OCI-LY7 (cell line): ENCODE measurements around the gene ADGRL2. TPM values are rescaled to one million over a fixed set of nuclear protein-coding genes. Genes with fewer than 3 reads are reported as not detected.

Experiments
- BruUV-seq: library from RNA; stranded (reverse); fragments of 400-500 nt; replicated peaks from 2 replicates; lab custom pipeline; 2021; lab: Mats Ljungman, UMichigan
- CTCF ChIA-PET: fragments of 300-600 bp; sonication (Branson Sonifier 250); formaldehyde crosslinking; loops from one replicate; lab custom pipeline; 2022; ENCODE audit warnings: antibody characterized with exemption; ENCODE audit not compliant: unreplicated experiment; lab: Charles Lee
- POLR2A ChIA-PET: fragments of 300-600 bp; sonication (Branson Sonifier 250); formaldehyde crosslinking; loops from one replicate; lab custom pipeline; 2022; ENCODE audit warnings: antibody characterized with exemption; lab: Charles Lee
- DNase-seq: peaks from one replicate; pipeline ENCODE4 v3.0.0-alpha.2; 2015; ENCODE audit warnings: low spot score
- H2AFZ ChIP-seq: fragments of 200-600 bp; sonication (generic), shearing (Covaris generic); 2 replicates; pipeline ENCODE4 v1.6.1; 2014; ENCODE audit warnings: mild to moderate bottlenecking, antibody characterized with exemption, low read length, moderate library complexity
- H3K27ac ChIP-seq: fragments of 200-600 bp; sonication (generic); 2 replicates; pipeline ENCODE4 v1.5.1; 2014; ENCODE audit warnings: mixed run types, low read depth, mild to moderate bottlenecking, moderate library complexity, low read length, inconsistent platforms; ENCODE audit not compliant: poor library complexity, severe bottlenecking
- H3K36me3 ChIP-seq: fragments of 200-600 bp; sonication (generic); 2 replicates; pipeline ENCODE4 v1.6.1; 2014; ENCODE audit warnings: mild to moderate bottlenecking, antibody characterized with exemption, low read length, moderate library complexity, mixed read lengths; ENCODE audit not compliant: insufficient read depth
- H3K4me1 ChIP-seq: fragments of 200-600 bp; sonication (generic); 2 replicates; pipeline ENCODE4 v1.5.1; 2014; ENCODE audit warnings: mild to moderate bottlenecking, low read length; ENCODE audit not compliant: insufficient read depth, poor library complexity, severe bottlenecking
- H3K4me2 ChIP-seq: fragments of 200-600 bp; sonication (generic); 2 replicates; pipeline ENCODE4 v1.6.1; 2014; ENCODE audit warnings: mild to moderate bottlenecking, low read length
- H3K4me3 ChIP-seq: fragments of 200-600 bp; sonication (generic); 2 replicates; pipeline ENCODE4 v1.5.1; 2014; ENCODE audit warnings: mild to moderate bottlenecking, low read depth, low read length; ENCODE audit not compliant: poor library complexity, severe bottlenecking
- H3K79me2 ChIP-seq: fragments of 200-600 bp; sonication (generic); 2 replicates; pipeline ENCODE4 v1.6.1; 2016; ENCODE audit warnings: low read depth, mild to moderate bottlenecking, low read length, moderate library complexity, mixed read lengths; ENCODE audit not compliant: insufficient read depth
- H3K9me2 ChIP-seq: fragments of 200-600 bp; sonication (generic); 2 replicates; pipeline ENCODE4 v1.6.1; 2016; ENCODE audit warnings: mild to moderate bottlenecking, low read length, mixed read lengths; ENCODE audit not compliant: insufficient read depth
- H3K9me3 ChIP-seq: fragments of 200-600 bp; sonication (generic); 2 replicates; pipeline ENCODE4 v1.6.1; 2014; ENCODE audit warnings: mild to moderate bottlenecking, mixed run types, low read length, mixed read lengths
- H4K20me1 ChIP-seq: fragments of 200-600 bp; sonication (generic); 2 replicates; pipeline ENCODE4 v1.6.1; 2014; ENCODE audit warnings: mild to moderate bottlenecking, antibody characterized with exemption, low read length, moderate library complexity, mixed read lengths; ENCODE audit not compliant: insufficient read depth
- EZH2phosphoT487 ChIP-seq: fragments of 200-600 bp; sonication (generic); IDR thresholded peaks from 2 replicates; pipeline ENCODE4 v1.6.1; 2018; ENCODE audit warnings: low read depth, borderline replicate concordance, mild to moderate bottlenecking, mixed run types, antibody characterized with exemption, low read length, moderate library complexity, mixed read lengths
- intact Hi-C: fragments of 100-400 bp; cut with micrococcal nuclease; formaldehyde crosslinking; loops from one replicate; pipeline ENCODE4 v1.10.0; 2022; ENCODE audit not compliant: unreplicated experiment
- total RNA-seq, 2 experiments: library from RNA; depleted of rRNA in 1 of 2; stranded (reverse); fragments of >200 nt in 1 of 2; shearing (Covaris generic) in 1 of 2; gene quantifications; 2 replicates each; pipeline ENCODE4 v1.2.3, GENCODE V29; 2014 to 2022
- TF ChIP-seq, protein P1 (sequence below): fragments of 200-600 bp; sonication (generic); conservative IDR thresholded peaks from 2 replicates; pipeline ENCODE4 v1.5.1; 2014; ENCODE audit warnings: mild to moderate bottlenecking, antibody characterized with exemption, low read length, moderate library complexity, mixed read lengths

Gene ADGRL2
- total RNA-seq, 2 experiments from 2014 or later, result not detected

GRCh38 chr1:81802457-81802706, 1.6 kb downstream of the ADGRL2 start:
- H3K27ac ChIP-seq, result no peak overlapping the region
- DNase-seq, result no peak
- TF ChIP-seq, protein P1, sequence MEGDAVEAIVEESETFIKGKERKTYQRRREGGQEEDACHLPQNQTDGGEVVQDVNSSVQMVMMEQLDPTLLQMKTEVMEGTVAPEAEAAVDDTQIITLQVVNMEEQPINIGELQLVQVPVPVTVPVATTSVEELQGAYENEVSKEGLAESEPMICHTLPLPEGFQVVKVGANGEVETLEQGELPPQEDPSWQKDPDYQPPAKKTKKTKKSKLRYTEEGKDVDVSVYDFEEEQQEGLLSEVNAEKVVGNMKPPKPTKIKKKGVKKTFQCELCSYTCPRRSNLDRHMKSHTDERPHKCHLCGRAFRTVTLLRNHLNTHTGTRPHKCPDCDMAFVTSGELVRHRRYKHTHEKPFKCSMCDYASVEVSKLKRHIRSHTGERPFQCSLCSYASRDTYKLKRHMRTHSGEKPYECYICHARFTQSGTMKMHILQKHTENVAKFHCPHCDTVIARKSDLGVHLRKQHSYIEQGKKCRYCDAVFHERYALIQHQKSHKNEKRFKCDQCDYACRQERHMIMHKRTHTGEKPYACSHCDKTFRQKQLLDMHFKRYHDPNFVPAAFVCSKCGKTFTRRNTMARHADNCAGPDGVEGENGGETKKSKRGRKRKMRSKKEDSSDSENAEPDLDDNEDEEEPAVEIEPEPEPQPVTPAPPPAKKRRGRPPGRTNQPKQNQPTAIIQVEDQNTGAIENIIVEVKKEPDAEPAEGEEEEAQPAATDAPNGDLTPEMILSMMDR, result no peak
- TF ChIP-seq EZH2phosphoT487, result no peak
- H4K20me1 ChIP-seq, result no peaks in the 10 kb centered on the region
- no peaks in the 10 kb centered on the region for H3K9me3 ChIP-seq
- ChIA-PET POLR2A (no interaction called here), CTCF (no interaction called here)
- no peak overlapping the region for H3K4me2 ChIP-seq
- BruUV-seq, result no TSS peak
- no peaks in the 10 kb centered on the region for H3K36me3 ChIP-seq
- no peaks in the 10 kb centered on the region for H3K4me1 ChIP-seq
- intact Hi-C loops, result no loop called here
- H3K4me3 ChIP-seq, result no peak overlapping the region
- H3K9me2 ChIP-seq, result no peaks in the 10 kb centered on the region
- no peak overlapping the region for H2AFZ ChIP-seq
- no peaks in the 10 kb centered on the region for H3K79me2 ChIP-seq

- CTCF ChIA-PET, result no interaction called here
- H3K9me3 ChIP-seq, result no peaks in the 10 kb centered on the region
- no peaks in the 10 kb centered on the region for H4K20me1 ChIP-seq
- no peaks in the 10 kb centered on the region for H3K79me2 ChIP-seq
- intact Hi-C loops, result no loop called here
- POLR2A ChIA-PET, result no interaction called here
- H3K36me3 ChIP-seq, result no peaks in the 10 kb centered on the region
- no peak overlapping the region for H3K4me3 ChIP-seq
- TF ChIP-seq, protein P1, result no peak
- no peak for TF ChIP-seq EZH2phosphoT487
- BruUV-seq, result no TSS peak
- H3K9me2 ChIP-seq, result no peaks in the 10 kb centered on the region
- H3K27ac ChIP-seq, result no peak overlapping the region
- no peak overlapping the region for H3K4me2 ChIP-seq
- DNase-seq, result no peak
- H2AFZ ChIP-seq, result no peak overlapping the region
- no peaks in the 10 kb centered on the region for H3K4me1 ChIP-seq
Observed at GRCh38 chr1:81802707-81803430, 2.1 kb downstream of the ADGRL2 start.

DNA sequence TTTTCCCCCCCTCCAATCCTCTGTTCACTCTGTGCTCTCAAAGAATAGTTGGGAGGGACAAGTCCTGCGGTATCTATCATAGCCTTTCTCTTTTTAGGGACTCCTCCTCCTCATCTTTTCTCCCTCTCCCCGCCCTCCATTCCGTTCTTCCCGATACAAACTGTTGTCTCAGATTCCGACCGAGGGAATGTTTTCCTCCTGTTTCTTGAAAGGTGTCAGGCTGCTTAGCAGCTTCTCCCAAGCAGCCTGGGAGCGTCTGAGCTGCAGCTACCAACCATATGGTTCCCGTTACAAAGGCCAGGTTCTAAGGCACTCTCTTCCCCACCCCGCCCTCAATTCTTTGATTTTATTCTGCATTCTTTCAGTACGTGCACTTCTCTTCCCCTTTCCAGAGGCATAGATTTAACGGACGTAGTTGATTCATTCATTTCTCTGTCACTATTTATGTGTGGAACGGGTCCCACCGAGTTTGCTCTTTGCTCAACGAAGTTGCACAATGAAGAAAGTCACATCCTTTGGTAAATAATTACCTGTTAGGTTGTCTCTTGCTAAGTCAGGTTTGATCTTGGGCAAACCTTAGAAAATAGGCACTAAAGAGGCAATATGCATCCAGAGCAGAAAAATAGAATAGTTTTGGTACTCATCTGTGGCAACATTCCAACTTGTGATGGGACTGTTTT, 2.8 kb downstream of the ADGRL2 start:
- Histone ChIP-seq H3K36me3 (no peaks in the 10 kb centered on the region), H3K9me2 (no peaks in the 10 kb centered on the region), H3K79me2 (no peaks in the 10 kb centered on the region), H3K4me2 (no peak overlapping the region), H2AFZ (no peak overlapping the region; the same call in 1 of the 2 replicates), H3K4me3 (no peak overlapping the region), H4K20me1 (no peaks in the 10 kb centered on the region), H3K4me1 (no peaks in the 10 kb centered on the region), H3K27ac (no peak overlapping the region), H3K9me3 (no peaks in the 10 kb centered on the region)
- no TSS peak for BruUV-seq
- TF ChIP-seq, protein P1, result no peak
- TF ChIP-seq EZH2phosphoT487, result no peak
- intact Hi-C loops, result no loop called here
- DNase-seq, result no peak
- ChIA-PET POLR2A (no interaction called here), CTCF (no interaction called here)
